GM23338 (cell line): ENCODE results near the gene WHAMM. TPM values are rescaled to one million over a fixed set of nuclear protein-coding genes. Genes with fewer than 3 reads are reported as not detected.

ENCODE experiments used
- ATAC-seq: fragments of 200-7000 bp; cut with Tn5 transposase; 3 replicates; pipeline ENCODE4 v1.9.1; 2020
- DNase-seq: peaks from one replicate; pipeline ENCODE4 v3.0.0-alpha.2; 2015; ENCODE audit warnings: low spot score
- H2AFZ ChIP-seq: fragments of 200-600 bp; sonication (generic); 2 replicates; pipeline ENCODE4 v1.8.0; 2016; ENCODE audit warnings: antibody characterized with exemption, mild to moderate bottlenecking, moderate library complexity
- H3F3A ChIP-seq: fragments of 200-600 bp; sonication (generic); replicated peaks from 2 replicates; pipeline ENCODE4 v1.8.0; 2017; ENCODE audit warnings: antibody characterized with exemption, mixed run types, low read depth
- H3K27ac ChIP-seq: fragments of 200-600 bp; sonication (generic); 2 replicates; pipeline ENCODE4 v1.6.1; 2016; ENCODE audit warnings: low read depth
- H3K27me3 ChIP-seq: fragments of 200-600 bp; sonication (generic); 2 replicates; pipeline ENCODE4 v1.8.0; 2016; ENCODE audit warnings: mild to moderate bottlenecking, mixed run types, moderate library complexity; ENCODE audit not compliant: insufficient read depth
- H3K36me3 ChIP-seq: fragments of 200-600 bp; sonication (generic); 2 replicates; pipeline ENCODE4 v1.8.0; 2016; ENCODE audit warnings: mild to moderate bottlenecking; ENCODE audit not compliant: insufficient read depth
- H3K4me1 ChIP-seq: fragments of 200-600 bp; sonication (generic); 2 replicates; pipeline ENCODE4 v1.8.0; 2016; ENCODE audit warnings: mild to moderate bottlenecking, moderate library complexity; ENCODE audit not compliant: insufficient read depth
- H3K4me2 ChIP-seq: fragments of 200-600 bp; sonication (generic); 2 replicates; pipeline ENCODE4 v1.7.1; 2017; ENCODE audit warnings: mixed run types
- H3K4me3 ChIP-seq: fragments of 200-600 bp; sonication (generic); 2 replicates; pipeline ENCODE4 v1.6.1; 2016; ENCODE audit warnings: mixed run types
- H3K79me2 ChIP-seq: fragments of 200-600 bp; sonication (generic); replicated peaks from 2 replicates; pipeline ENCODE4 v1.8.0; 2017; ENCODE audit warnings: mild to moderate bottlenecking; ENCODE audit not compliant: insufficient read depth
- H3K9me2 ChIP-seq: fragments of 200-600 bp; sonication (generic); 2 replicates; pipeline ENCODE4 v1.8.0; 2017; ENCODE audit not compliant: insufficient read depth
- H4K20me1 ChIP-seq: fragments of 200-600 bp; sonication (generic); replicated peaks from 2 replicates; pipeline ENCODE4 v1.8.0; 2017; ENCODE audit warnings: mild to moderate bottlenecking; ENCODE audit not compliant: insufficient read depth
- H3K27ac Mint-ChIP-seq: 2 replicates; pipeline ENCODE4 v1.8.0; 2020; ENCODE audit warnings: inconsistent platforms, mild to moderate bottlenecking, moderate library complexity, mixed read lengths
- H3K27me3 Mint-ChIP-seq: 3 replicates; pipeline ENCODE4 v1.8.0; 2022; ENCODE audit warnings: low read depth, mild to moderate bottlenecking, moderate library complexity, mixed read lengths, inconsistent platforms; ENCODE audit not compliant: insufficient read depth, poor library complexity
- H3K36me3 Mint-ChIP-seq: 3 replicates; pipeline ENCODE4 v1.8.0; 2021; ENCODE audit warnings: low read depth, mild to moderate bottlenecking, inconsistent platforms, moderate library complexity, mixed read lengths
- H3K4me1 Mint-ChIP-seq: 3 replicates; pipeline ENCODE4 v1.8.0; 2020; ENCODE audit warnings: mild to moderate bottlenecking, inconsistent platforms, mixed read lengths
- H3K4me3 Mint-ChIP-seq: 3 replicates; pipeline ENCODE4 v1.8.0; 2021; ENCODE audit warnings: moderate library complexity, mild to moderate bottlenecking, inconsistent platforms, mixed read lengths
- H3K9me3 Mint-ChIP-seq: 3 replicates; pipeline ENCODE4 v1.8.0; 2020; ENCODE audit warnings: moderate library complexity, mild to moderate bottlenecking, inconsistent platforms, mixed read lengths
- CREB1 ChIP-seq: fragments of 250-450 bp; sonication (Bioruptor Pico); IDR thresholded peaks from 2 replicates; pipeline ENCODE4 v1.5.0; 2020; ENCODE audit warnings: low read depth, mild to moderate bottlenecking, moderate library complexity
- EZH2 ChIP-seq: fragments of 200-600 bp; sonication (generic); IDR thresholded peaks from one replicate; pipeline ENCODE4 v1.8.0; 2017; ENCODE audit warnings: antibody characterized with exemption, mild to moderate bottlenecking, low read depth; ENCODE audit not compliant: unreplicated experiment
- EZH2phosphoT487 ChIP-seq: fragments of 200-600 bp; sonication (generic); IDR thresholded peaks from one replicate; pipeline ENCODE4 v1.8.1; 2018; ENCODE audit warnings: antibody characterized with exemption; ENCODE audit not compliant: unreplicated experiment
- JUNB ChIP-seq: IDR thresholded peaks from one replicate; pipeline ENCODE4 v1.6.1; 2016; ENCODE audit warnings: antibody characterized with exemption; ENCODE audit not compliant: unreplicated experiment
- NANOG ChIP-seq: IDR thresholded peaks from 2 replicates; pipeline ENCODE4 v1.6.1; 2016; ENCODE audit warnings: antibody characterized with exemption, borderline replicate concordance
- POLR2AphosphoS5 ChIP-seq: IDR thresholded peaks from 2 replicates; pipeline ENCODE4 v1.6.1; 2016; ENCODE audit warnings: antibody characterized with exemption, low read depth
- STAT1 ChIP-seq: IDR thresholded peaks from one replicate; pipeline ENCODE4 v1.6.1; 2016; ENCODE audit warnings: antibody characterized with exemption; ENCODE audit not compliant: unreplicated experiment
- ZNF114 ChIP-seq: fragments of 250-450 bp; sonication (Bioruptor Pico); IDR thresholded peaks from 2 replicates; pipeline ENCODE4 v1.5.0; 2020; ENCODE audit warnings: mild to moderate bottlenecking, moderate library complexity
- polyA plus RNA-seq: library from polyadenylated mRNA; unstranded; fragments of >200 nt; fragmentation: Nextera tagmentation; extraction: Ambion mirVana; gene quantifications from 2 replicates; pipeline ENCODE4 v1.2.1, GENCODE V29; 2016
- total RNA-seq: library from RNA; depleted of rRNA; stranded (reverse); fragments of >200 nt; shearing (Covaris generic); gene quantifications from 2 replicates; pipeline ENCODE4 v1.2.3, GENCODE V29; 2014
- TF ChIP-seq, protein P1 (sequence below), 2 experiments: fragments of 200-600 bp in 1 of 2; sonication (generic) in 1 of 2; conservative IDR thresholded peaks; 2 replicates each; pipeline versions ENCODE4 v1.5.1 to v1.6.1; 2016 to 2017; ENCODE audit warnings: antibody characterized with exemption in 2 of 2, low read depth in 2 of 2, mild to moderate bottlenecking in 2 of 2, moderate library complexity in 1 of 2
- TF ChIP-seq, protein P2 (sequence below): IDR thresholded peaks from 2 replicates; pipeline ENCODE4 v1.6.1; 2016; ENCODE audit warnings: antibody characterized with exemption

WHAMM gene
- total and polyA plus RNA-seq, 2 experiments from 2014 or later, result 2.2 to 4.1 TPM

DNA sequence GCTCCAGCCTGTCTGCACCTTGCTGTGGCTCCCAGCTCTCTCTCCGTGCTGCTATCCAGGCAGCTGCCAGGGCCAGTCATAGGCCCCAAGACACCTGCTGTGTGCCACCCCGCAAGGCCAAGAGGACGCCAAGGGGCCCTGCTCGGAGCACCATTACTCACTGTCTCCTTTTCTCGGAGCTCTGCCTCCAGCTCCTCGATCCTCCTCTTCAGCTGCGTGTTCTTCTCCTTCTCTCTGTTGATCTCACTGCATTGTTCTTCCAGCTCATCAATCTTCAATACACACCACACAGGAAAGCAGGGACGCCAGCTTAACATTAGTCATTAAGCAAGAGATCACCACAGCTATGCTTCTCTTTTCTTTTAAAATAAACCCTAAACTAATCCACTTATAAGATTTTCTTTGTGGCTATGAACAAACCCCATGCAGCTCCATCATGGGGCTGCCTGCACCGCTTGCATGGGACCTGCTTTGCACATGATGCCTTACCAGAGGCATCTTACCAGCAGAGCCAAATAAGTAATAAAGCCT is 42.6 kb downstream of the WHAMM start (continued):
- TF ChIP-seq, protein P1, sequence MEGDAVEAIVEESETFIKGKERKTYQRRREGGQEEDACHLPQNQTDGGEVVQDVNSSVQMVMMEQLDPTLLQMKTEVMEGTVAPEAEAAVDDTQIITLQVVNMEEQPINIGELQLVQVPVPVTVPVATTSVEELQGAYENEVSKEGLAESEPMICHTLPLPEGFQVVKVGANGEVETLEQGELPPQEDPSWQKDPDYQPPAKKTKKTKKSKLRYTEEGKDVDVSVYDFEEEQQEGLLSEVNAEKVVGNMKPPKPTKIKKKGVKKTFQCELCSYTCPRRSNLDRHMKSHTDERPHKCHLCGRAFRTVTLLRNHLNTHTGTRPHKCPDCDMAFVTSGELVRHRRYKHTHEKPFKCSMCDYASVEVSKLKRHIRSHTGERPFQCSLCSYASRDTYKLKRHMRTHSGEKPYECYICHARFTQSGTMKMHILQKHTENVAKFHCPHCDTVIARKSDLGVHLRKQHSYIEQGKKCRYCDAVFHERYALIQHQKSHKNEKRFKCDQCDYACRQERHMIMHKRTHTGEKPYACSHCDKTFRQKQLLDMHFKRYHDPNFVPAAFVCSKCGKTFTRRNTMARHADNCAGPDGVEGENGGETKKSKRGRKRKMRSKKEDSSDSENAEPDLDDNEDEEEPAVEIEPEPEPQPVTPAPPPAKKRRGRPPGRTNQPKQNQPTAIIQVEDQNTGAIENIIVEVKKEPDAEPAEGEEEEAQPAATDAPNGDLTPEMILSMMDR (conservative IDR thresholded peaks at IDR 0.05; ENCODE audit: low read depth in 2 of 2), result no peak
- TF ChIP-seq ZNF114 (CRISPR knock-in tag) (no peak), JUNB (no peak)

DNA sequence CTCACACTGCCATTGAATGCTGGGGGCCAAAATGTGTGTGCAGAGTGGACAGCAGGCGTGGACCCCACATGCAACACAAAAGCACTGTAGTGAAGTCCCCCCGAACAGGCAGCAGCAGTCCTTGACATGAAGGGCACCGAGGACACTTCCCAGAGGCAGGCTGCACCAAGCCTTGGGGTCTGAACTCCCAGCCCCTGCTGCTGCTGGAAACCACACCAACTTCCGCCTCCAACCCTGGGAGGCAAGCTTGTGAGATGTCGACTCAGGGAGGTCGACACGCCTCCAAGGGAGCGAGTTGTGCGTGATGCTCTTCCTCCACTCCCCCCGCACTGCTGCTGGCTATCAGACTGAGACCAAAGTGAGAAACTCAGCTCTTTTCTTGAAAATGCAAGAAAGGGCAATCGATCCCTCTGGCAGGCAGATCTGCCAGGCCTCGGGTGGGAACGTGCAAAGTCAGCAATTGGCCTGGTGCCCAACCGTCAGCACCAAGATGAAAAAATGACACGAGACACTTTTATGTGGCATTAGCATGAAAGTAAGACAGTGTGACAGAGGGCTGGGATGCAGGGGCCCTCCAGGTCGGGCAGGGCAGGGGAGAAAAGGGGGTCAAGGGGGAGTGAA is 43.6 kb downstream of the WHAMM start:
- Mint-ChIP-seq H3K9me3 (no peaks in the 10 kb centered on the region), H3K36me3 (no peaks in the 10 kb centered on the region), H3K4me3 (no peak overlapping the region), H3K4me1 (peaks cover 15% of the 10 kb centered on the region), H3K27me3 (peaks cover 19% of the 10 kb centered on the region), H3K27ac (no peak overlapping the region)
- H4K20me1 ChIP-seq, result no peaks in the 10 kb centered on the region
- no peaks in the 10 kb centered on the region for H3F3A ChIP-seq
- ATAC-seq (no peak), DNase-seq (no peak)
- H3K9me2 ChIP-seq, result no peaks in the 10 kb centered on the region
- no peak overlapping the region for H3K4me3 ChIP-seq
- TF ChIP-seq NANOG (no peak), CREB1 (CRISPR knock-in tag) (no peak), ZNF114 (CRISPR knock-in tag) (no peak), EZH2phosphoT487 (no peak), STAT1 (no peak), JUNB (no peak), EZH2 (no peak), POLR2AphosphoS5 (no peak)
- TF ChIP-seq, protein P1 (conservative IDR thresholded peaks at IDR 0.05; ENCODE audit: low read depth in 2 of 2), result no peak
- TF ChIP-seq, protein P2, sequence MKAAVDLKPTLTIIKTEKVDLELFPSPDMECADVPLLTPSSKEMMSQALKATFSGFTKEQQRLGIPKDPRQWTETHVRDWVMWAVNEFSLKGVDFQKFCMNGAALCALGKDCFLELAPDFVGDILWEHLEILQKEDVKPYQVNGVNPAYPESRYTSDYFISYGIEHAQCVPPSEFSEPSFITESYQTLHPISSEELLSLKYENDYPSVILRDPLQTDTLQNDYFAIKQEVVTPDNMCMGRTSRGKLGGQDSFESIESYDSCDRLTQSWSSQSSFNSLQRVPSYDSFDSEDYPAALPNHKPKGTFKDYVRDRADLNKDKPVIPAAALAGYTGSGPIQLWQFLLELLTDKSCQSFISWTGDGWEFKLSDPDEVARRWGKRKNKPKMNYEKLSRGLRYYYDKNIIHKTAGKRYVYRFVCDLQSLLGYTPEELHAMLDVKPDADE, result no peak
- H3K27ac ChIP-seq, result no peak overlapping the region
- no peak overlapping the region for H3K4me2 ChIP-seq
- no peaks in the 10 kb centered on the region for H3K79me2 ChIP-seq
- H3K27me3 ChIP-seq, result no peaks in the 10 kb centered on the region
- H3K4me1 ChIP-seq, result peaks cover 7% of the 10 kb centered on the region
- H3K36me3 ChIP-seq, result no peaks in the 10 kb centered on the region
- no peak overlapping the region for H2AFZ ChIP-seq
